Raji (cell line): ENCODE results near the gene ZGPAT.

Experiments
- POLR2A ChIP-seq: IDR thresholded peaks from 2 replicates; pipeline ENCODE4 v1.6.1; 2011; ENCODE audit warnings: low read depth, low read length, control low read depth; ENCODE audit not compliant: insufficient read depth

The ZGPAT gene

DNA sequence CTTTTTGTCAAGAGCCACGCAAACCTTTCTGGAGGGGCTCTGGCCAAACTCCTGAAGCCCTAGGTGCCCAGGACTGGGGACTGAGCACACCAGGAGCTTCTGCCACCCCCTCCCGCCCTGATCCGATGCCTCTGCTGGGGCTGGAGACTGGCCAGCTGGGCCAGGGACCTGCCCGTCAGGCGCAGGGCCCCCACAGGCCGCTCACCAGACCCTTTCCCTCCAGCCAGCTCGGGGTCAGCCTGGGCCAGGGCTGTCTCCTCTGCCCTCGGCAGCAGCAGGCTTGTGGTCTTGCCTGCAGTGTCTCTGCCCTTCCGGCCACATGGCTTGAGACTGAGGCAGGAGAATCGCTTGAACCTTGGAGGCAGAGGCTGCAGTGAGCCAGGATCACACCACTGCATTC lies 35.2 kb upstream of the ZGPAT start:
- no peak for TF ChIP-seq POLR2A

DNA sequence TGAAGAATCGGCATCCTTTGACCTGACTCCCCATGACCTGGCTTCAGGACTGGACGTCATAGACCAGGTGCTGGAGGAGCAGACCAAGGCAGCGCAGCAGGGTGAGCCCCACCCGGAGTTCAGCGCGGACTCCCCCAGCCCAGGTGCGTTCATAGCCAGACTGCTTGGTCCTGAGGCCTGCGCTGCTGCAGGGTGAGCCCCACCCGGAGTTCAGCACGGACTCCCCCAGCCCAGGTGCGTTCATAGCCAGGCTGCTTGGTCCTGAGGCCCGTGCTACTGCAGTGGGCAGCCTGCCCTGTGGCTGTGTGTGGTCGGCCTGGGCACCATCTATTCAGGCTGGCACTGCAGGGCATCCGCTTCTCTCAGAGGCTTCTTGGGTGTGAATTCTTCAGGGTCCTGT lies 33.9 kb upstream of the ZGPAT start:
- no peak for TF ChIP-seq POLR2A

DNA sequence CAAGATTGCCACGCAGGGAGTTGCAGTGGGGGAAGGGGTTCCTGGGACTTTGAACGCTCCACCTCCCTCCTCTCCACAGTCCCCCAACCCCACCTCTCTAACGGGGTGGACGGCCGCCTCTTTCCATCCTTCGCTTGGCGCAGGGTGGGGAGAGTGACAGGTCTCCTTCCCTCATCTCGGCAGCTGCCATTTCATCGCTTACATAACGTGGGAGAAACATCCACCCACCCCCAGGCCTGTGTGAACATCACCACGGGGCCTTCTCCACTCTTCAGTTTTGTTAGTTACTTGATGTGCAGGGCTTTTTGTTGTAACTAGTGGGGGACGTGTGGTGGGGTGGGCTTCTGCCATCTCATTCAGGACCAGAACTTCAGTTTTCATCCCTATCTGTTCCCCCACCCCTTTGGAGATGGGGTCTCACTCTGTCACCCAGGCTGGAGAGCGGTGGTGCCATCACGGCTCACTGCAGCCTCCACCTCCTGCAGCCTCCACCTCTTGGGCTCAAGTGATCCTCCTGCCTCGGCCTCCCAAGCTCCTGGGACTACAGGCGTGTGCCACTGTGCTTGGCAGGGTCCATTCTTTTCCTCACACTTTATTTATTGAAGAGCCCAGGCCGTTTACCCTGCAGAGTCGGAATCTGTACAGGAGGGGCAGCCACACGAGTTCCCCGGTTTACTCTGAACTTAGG lies 32.0 kb upstream of the ZGPAT start:
- TF ChIP-seq POLR2A: no peak

DNA sequence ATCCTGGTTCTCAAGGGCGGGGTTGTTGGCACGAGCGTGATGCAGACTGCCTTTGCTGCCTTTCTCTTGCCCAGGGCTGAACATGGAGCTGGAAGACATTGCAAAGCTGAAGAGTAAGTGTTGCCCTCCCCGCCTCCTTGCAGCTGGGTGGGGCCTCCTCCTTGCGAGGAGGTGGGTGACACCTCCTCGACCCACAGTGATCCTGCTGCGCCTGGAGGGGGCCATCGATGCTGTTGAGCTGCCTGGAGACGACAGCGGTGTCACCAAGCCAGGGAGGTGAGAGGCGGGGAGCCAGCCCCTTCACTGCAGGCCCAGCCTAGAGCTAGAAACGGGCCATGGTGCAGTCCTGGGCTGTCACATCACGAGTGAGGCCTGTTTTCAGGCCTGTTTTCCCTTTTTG lies 29.8 kb upstream of the ZGPAT start:
- no peak for TF ChIP-seq POLR2A

DNA sequence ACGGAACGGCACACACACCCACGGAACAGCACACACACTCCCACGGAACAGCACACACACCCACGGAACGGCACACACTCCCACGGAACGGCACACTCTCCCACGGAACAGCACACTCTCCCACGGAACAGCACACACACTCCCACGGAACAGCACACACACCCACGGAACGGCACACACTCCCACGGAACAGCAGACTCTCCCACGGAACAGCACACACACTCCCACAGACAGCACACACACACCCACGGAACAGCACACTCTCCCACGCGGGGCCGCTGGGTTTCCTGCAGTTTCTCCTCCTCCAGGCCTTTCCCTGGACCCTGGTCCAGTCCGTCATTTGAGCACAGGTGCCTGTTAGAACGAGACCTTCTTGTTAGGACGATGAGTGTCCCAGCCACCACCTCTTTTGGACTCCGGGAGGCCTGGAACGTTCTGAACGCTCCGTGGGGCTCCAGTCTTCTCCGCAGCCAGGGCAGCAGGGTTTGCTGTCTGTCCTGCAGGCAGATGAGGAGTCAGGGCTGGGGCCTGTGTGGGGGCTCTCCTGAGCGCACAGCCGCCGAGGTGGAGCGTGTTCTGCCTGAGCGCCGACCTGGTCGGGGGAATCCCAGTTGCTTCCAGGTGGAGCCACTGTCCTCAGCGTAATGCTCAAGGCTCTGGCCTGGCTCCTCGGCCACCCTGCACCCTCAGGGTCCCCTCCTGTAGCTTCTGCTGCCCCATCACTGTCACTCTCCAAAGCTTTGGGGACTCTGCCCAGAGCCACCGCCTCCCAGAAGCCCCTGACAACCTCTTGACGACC lies 29.0 kb upstream of the ZGPAT start:
- no peak for TF ChIP-seq POLR2A

- no peak for TF ChIP-seq POLR2A
Measured at GRCh38 chr20:63679799-63680305, 28.0 kb upstream of the ZGPAT start.

GRCh38 chr20:63680427-63680826 lies 27.4 kb upstream of the ZGPAT start:
- no peak for TF ChIP-seq POLR2A

DNA sequence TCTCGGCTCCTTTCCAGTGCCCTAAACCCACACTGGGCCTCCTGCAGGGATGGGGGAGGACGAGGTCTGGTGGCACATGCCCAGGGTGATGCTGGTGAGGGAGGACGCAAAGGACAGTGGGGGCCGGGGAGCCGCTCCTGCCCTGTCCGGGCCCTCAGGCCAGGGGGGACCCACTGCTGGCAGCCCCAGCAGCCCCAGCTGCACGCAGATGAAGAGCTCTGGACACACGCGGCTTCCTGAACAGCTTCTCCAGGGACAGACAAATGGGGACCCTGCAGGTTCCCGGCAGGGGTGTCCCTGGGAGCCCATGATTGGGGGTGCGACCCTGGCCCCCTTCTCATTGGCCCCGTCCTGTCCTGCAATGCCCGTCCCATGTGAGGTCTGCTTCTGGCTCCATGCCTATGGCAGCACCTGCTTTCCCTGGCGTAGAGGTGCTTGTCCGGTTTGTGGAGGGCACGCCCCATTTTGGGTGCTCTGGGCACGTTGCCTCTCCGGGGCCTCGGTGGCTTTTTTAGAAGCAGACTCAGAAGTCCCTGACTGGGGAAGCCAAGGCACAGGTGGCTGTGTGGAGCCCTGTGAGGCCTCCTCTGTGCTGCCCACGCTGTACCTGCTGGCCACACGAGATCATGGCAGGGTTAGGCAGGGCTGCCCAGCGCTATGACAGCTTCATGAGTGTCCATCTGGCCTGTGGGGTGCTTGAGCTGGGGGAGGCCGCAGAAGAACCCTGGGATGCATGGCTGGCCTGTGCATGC lies 26.8 kb upstream of the ZGPAT start:
- TF ChIP-seq POLR2A: no peak

DNA sequence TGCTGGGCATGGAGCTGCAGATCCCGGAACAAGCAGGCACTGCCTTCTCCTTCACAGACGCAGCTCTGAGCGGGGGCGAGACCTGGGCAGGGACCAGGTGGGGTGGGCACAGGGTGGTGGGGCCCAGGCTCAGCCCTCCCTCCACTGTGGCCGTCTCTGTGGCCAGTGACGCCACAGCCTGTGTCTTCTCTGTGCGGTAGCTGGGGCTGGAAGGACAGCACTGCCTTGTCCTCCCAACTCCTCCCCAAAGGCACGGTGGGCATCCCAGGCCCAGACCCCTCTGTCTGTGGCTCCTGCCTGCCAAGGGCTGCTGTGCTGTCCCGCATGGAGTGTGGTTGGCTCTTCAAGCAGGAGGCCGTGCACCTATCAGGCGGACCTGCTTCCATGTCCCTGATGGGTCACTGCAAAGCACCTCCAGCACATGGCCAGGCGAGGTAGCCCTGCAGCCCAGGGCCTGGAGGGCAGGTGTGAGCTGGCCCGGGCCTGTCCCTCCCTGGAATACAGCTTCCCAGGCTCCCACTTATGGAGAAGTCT lies 26.2 kb upstream of the ZGPAT start:
- no peak for TF ChIP-seq POLR2A

- no peak for TF ChIP-seq POLR2A
Measured at GRCh38 chr20:63682384-63683139, 25.3 kb upstream of the ZGPAT start.

GRCh38 chr20:63685269-63686026 lies 22.4 kb upstream of the ZGPAT start:
- no peak for TF ChIP-seq POLR2A

- TF ChIP-seq POLR2A: no peak
Measured at GRCh38 chr20:63686094-63686491, 21.7 kb upstream of the ZGPAT start.

DNA sequence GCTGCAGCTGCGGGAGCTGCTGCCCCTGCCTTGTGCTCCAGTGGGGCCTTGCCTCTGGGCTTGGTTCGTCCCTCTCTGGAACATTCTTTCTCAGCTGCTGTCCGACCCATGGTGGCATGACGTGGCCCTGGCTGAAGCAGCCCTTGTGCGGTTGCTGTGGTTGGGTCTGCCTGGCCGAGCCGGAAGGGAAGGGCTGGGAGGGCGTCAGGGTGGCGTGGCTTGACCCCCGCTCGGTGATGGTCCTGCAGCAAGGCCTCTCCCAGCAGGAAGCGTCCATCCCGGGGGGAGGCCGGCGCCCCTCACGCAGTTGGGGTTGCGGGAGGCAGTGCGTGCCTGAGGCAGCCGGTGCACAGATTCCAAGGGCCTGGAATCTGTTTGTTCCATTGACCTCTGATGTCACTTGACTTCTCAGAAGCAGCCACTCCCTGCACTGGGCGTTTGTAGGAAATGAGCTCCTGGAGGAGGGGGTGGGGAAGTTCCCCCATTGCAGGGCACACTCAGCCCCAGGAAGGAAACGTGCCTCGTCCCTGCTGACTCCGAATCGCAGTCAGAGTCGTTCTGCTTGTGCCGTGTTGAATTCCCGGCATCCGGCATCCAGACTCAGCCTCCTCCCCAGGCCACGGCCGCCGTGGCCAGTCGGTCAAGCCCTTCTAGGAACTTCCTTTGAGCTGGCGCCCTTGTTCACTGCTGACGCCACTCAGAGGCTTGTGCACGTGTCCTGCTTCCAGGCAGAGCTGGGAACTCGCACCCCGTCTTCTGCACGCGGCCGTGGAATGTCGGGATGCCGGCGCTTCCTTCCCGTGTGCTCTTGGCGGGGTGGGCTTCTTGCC lies 21.1 kb upstream of the ZGPAT start:
- no peak for TF ChIP-seq POLR2A

- no peak for TF ChIP-seq POLR2A
Measured at GRCh38 chr20:63687419-63688178, 20.2 kb upstream of the ZGPAT start.
